HG02870 (cell line): ENCODE data around the gene ALKBH1.
"Not testable (repeated sequence)": the region's sequence is repeated elsewhere in the genome, so short reads cannot be mapped to it uniquely, and the experiment has no call there.

ENCODE experiments used
- ATAC-seq: cut with Tn5 transposase; IDR thresholded peaks from one replicate; pipeline ENCODE4 v1.9.1; 2021; ENCODE audit warnings: mild to moderate bottlenecking, moderate library complexity; ENCODE audit not compliant: unreplicated experiment

Gene ALKBH1

DNA sequence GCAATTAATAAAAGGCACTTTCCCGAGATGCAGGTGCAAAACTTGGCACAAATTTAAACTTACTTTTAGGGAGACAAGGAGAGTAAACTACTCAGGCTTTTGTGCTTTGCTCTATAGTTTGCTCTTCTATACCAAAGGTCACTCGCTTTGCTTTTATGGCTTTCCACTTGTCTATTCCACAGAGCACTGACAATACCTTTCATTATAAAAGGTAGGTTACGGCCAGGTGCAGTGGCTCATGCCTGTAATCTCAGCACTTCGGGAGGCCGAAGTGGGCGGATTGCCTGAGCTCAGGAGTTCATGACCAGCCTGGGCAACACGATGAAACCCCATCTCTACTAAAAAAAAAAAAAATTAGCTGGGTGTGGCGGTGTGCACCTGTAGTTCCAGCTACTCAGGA, 32.9 kb downstream of the ALKBH1 start:
- no peak for ATAC-seq

DNA sequence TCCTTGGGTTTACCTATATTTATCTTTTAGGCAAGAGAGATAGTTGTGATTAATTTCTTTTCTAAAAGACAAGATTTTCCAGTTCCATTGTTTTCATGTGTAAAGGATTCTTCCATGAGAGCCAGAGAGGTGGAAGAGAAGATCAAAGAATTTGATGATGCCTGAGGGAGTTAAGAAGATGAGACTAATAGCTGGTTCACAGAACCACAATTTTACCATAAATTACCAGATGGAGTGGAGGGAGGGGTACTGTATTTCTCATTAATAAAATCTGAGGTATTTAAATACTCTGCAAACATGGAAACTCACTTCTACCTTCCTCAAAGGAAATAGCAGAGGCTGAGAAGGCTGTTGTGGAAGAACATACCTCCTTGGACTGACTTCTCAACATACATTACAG, 34.6 kb downstream of the ALKBH1 start:
- ATAC-seq = no peak

DNA sequence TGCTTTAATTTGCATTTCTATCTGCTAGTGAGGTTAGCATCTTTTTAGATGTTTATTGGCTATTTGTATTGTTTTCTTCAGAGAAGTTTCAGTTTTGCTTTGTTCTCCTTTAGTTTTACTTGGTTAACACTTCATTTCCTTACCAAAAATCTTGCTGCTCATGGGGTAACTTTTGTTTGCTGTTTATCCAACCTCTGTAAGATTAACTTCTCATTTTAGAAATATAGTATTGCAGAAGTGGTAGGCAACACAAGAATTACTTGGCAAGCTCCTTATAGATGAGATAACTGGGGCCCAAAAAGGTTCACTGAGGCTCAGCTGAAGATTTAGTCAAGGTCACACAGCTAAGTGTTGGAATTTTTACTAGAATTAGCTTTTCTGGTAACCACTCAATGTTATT, 40.5 kb downstream of the ALKBH1 start:
- no peak for ATAC-seq

DNA sequence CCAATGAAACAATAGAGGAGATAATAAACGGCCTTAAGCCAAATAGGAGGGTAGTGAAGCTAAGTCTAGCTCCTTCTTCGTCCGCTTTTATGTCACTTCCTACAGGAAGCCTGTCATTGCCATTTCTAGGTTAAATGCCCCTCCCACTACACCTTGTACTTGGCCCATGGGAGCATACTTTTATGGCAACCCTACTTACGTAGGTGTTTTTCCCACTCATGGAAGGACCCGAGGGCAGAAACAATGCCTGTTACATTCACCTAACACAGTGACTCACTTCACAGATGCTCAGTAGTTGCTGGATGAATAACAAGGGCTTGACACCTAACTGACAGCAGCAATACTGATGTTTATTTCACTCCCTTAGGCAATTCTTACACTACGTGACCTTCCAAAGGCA, 44.5 kb downstream of the ALKBH1 start:
- ATAC-seq = no peak

DNA sequence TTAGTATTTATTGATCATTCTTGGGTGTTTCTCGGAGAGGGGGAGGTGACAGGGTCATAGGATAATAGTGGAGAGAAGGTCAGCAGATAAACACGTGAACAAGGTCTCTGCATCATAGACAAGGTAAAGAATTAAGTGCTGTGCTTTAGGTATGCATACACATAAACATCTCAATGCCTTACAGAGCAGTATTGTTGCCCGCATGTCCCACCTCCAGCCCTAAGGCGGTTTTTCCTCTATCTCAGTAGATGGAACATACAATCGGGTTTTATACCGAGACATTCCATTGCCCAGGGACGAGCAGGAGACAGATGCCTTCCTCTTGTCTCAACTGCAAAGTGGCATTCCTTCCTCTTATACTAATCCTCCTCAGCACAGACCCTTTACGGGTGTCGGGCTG, 46.3 kb downstream of the ALKBH1 start:
- not testable (repeated sequence) for ATAC-seq

DNA sequence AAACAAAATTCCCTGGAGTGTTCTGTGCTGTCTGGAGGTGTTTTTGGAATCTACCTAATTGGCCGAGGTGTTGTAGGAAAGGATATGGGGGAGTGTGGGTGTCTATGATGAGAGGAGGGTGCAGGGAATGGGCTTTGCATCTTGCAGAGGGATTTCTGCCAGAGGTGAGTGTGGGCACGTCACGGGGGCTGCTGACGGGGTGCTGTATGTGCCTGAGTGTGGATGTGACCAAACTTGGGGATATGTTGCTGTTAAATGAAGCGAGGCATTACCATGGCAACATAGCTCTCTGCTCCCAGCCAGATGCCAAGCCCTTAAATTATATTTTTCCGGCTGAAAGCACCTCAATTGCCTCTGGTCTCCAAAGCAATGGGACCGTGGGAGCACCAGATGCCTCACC, 47.1 kb downstream of the ALKBH1 start:
- no peak for ATAC-seq

DNA sequence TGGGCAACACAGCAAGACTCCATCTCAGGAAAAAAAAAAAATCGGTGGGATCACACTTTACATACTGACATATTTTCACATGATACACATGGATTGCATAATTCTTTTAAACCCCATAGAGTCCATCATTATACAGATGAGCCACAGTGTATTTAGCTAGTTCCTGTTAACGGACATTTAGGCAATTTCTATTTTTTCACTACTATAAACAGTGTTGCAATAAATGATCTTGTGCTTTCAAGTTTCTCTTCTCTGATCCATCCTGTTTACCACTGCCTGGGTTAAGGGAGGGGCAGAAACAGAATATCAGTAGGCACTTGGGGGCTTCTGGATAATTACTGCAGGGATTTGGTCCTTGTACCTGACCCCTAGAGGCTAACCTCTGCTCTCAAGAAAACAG, 48.0 kb downstream of the ALKBH1 start:
- no peak for ATAC-seq

DNA sequence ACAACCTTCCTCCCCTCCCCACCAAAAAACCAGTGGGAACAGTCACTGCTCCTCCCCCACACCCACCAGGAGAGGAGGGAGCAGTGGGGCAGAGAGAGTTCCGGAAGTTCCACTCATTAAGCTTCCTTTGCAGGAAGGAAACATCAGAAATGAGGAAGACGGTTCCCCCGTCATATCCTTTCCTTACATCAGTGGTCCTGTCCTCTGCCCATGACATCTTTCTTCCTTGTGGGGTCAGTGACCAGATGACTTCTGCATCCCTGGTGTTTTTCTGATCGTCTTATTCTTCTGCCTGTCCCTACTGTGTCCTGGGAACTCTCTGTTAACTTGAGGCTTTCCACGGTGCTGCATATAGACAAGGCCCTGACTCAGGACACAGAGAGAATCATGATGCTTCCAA, 50.5 kb downstream of the ALKBH1 start:
- no peak for ATAC-seq

DNA sequence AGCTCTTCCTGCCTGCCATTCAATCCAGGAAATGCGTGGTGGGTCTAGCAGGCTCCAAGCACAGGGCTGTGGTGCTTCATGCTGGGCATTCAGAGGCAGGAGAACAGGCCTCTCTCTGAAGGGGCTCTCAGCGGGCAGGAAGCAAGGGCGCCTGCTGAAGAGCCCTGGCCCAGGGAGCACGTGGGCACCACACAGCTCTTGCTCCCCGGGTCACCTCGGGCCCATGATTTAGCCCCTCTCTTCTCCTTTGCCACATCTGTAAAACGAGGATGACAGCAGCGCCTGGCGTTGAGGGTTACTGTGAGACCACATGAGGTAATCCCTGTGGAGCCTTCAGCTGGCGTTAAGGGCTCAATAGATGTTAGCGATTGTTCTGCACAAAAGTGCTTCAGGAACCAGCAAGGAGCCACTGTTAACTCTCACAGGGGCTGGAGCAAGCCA, 53.8 kb downstream of the ALKBH1 start:
- no peak for ATAC-seq

DNA sequence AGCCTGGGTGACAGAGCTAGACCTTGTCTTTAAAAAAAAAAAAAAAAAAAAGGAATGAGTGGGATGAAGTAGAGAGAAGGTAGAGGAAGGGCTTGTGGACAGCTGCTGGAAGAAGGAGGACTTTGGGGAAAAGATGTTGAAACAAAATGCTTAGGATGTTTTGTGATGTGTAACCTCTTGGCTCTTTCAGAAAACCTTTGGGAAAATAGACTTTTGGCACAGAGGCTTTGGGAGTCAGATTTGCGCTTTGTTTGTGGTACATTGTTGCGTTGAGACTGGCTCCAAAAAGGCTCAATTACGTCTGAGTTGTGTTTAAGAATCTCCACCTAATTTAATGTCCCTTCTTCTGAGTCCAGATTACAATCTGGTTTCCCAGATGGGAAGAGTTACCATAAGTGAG, 58.5 kb downstream of the ALKBH1 start:
- no peak for ATAC-seq

DNA sequence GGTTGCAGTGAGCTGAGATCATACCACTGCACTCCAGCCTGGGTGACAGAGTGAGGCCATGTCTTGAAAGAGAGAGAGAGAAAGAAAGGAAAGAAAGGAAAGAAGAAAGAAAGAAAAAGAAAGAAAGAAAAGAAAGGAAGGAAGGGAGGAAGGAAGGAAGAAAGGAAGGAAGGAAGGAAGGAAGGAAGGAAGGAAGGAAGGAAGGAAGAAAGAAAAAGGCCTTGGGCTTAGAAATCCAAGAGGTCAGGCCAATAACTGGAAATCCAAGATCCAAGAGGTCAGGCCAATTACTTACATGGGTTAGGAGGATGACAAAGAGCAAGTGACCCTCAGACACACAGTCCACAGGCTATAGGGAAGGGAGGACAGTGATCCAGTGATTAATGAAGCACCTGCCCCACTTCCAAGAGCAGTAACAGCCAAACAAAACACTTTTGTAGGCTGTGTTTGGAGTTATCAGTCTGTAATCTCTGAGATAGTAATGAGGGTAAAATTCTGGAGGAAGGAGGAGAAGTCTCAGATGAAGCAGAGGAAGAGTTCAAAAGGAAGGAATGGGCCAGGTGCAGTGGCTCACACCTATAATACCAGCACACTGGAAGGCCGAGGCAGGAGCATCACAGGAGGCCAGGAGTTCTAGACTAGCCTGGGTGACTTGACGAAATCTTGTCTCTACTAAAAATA, 59.2 kb downstream of the ALKBH1 start:
- no peak for ATAC-seq

DNA sequence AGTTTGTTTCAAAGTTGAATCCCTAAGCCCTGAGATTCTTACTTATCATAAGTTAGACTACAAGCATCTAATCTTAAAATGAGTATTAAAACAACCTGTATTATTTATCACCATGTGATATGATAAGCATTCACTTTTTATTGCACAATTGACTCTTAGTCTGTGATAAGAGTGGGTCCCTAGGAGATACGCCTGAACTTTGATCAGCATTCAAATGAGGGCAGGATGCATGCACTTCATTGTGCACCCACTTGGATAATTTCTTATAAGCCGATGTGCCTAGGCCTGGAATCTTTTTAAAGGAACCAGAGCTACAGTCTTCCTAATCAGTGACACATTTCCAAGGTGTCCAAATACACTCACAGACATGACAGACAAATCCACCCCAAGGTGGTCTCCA, 60.0 kb downstream of the ALKBH1 start:
- no peak for ATAC-seq

DNA sequence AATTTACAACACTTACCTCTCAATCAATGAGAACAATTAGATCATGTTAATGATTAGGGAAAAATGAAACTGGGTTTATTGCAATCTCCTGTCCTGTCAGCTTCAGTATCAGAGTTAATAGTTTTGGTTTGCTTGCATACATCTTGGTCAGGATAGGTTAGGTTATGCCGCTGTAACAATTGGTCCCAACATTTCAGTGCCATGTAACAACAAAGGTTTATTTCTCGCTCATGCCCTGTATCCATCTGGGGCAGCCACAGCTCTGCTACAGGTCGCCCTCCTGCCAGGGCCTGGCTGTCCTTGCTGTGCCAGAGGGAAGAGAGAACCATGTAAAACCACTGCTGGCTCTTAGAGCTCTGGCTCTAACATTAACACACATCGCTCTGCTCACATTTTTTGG, 60.9 kb downstream of the ALKBH1 start:
- ATAC-seq = no peak

DNA sequence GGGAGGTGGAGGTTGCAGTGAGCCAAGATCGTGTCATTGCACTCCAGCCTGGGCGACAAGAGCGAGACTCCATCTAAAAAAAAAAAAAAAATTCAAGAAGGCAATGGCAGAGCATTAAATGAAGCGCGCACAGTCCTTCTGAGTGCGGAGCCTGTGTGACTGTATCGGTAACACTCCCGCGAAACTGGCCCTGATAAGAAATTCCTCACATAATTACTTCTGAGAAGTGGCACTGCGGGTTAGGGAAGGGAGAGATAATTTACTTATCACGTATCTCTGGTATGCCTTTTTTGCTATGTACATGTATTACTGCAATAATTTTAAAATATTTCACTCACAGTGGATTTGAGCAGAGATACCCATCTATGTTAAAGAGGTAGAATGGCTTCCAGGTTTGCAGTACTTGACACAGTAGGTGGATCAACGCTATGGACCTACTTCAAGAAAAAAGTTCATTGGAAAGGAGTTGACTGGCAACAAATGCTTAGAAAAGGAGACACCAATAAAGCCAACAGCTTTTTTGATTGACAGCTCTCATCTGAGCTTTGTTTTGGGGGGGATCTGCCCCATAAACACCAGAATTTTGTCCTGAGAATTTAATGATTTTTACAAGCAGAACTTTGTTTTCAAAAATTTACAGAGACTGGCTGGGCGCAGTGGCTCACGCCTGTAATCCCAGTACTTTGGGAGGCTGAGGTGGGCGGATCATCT, 62.1 kb downstream of the ALKBH1 start:
- no peak for ATAC-seq

DNA sequence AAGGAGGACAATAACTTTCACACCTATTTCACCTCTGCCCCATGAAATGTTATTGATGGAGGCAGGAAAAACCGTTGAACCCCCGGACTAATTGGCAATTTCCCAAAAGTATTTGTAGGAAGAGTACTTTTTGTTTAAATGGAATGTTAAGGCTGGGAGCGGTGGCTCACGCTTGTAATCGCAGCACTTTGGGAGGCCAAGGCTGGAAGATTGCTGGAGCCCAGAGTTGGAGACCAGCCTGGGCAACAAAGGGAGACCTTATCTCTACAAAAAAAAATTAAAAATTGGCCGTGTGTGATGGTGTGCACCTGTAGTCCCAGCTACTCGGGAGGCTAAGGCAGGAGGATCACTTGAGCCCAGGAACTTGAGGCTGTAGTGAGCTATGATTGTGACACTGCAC, 65.4 kb downstream of the ALKBH1 start:
- no peak for ATAC-seq

DNA sequence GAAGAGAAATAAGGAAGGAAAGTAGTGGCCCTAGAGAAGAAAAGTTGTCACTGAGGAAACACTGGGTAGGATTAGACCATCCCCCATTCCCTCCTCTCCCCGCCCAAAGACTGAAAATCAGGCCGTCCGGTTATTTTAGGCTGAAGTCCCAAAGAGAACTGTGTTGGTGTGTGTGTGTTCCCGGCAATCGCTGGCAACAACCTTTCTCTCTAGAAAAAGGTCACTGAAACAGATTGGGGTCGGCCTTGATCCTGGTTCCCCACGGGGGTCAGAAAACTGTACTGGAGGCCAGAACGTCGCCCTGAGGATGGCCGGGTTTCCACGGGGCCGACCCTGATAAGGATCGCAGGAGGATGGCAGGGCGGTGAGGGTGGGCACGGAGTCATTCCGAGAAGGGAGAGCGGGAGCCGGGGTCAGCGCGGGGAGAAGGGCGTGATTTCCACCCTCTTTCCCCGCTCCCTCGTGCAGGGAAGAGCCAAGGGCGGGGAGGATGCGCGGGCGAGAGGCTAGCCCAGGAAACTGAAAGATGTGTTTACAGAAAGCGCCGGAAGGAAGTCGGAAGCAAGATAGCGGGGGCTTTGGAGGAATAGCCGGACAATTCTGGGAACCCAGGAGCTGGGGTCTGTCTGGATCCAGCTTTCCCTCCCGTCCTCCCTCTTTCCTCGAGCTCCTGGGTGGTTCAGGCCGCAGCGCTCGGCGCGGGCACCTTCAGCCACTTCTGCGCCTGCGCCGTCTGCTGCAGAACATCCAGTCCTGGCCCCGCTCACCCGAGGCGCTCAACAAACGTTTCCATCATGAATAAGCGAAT, 66.1 kb downstream of the ALKBH1 start:
- peak; percentile 67 for ATAC-seq

DNA sequence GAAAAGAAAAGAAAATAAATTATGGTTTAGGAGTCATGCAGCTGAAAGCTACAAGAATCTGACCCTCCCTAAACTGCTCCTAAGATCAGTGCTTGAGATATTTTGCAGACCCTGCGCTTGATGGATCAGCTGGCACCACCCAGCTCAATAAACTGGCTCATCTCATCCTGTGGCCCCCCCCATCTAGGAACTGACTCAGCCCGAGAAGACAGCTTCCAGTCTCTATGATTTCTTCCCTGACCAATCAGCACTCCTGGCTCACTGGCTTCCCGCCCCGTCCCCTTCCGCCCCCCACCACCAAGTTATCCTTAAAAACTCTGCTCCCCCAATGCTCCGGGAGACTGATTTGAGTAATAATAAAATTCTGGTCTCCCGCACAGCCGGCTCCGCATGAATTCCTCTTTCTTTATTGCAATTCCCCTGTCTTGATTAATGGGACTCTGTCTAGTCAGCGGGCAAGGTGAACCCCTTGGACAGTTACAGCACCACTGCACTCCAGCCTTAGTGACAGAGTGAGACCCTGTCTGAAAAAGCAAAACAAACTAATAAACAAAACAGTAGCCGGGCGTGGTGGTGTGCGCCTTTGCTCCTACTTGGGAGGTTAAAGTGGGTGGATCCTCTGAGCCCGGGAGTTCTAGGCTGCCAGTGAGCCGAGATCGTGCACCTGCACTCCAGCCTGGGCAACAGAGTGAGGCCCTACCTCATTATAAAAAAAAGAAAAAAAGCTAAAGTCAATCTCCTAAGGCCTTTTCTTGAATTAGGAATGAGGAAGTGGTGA, 66.9 kb downstream of the ALKBH1 start:
- peak; percentile 44 for ATAC-seq

DNA sequence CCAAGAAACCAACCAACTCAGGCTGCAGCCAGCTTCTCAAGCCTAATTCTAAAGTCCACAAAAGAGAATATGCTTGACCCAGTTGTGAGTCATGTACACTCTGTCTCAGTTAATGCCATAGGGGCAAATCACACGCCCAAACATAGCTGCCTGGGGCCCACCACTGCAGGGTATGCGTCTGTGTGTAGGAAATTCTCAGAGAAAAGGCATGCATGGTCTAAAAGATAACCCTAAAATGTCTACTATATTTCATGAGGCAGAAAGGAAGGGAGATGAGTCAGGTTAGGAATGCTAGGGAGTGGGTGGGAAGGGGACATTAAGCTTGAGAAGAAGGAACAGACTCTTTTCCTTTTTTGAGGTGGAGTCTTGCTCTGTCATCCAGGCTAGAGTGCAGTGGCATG, 69.1 kb downstream of the ALKBH1 start:
- no peak for ATAC-seq

DNA sequence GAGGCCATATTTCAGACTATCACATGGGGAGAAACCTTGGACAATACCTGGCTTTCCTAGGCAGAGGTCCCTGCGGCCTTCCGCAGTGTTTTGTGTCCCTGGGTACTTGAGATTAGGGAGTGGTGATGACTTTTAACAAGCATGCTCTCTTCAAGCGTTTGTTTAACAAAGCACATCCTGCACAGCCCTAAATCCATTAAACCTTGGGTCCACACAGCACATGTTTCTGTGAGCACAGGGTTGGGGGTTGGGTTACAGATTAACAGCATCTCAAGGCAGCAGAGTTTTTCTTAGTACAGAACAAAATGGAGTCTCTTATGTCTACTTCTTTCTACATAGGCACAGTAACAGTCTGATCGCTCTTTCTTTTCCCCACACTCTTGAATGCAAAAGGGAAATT, 72.0 kb downstream of the ALKBH1 start:
- ATAC-seq = not testable (repeated sequence)

DNA sequence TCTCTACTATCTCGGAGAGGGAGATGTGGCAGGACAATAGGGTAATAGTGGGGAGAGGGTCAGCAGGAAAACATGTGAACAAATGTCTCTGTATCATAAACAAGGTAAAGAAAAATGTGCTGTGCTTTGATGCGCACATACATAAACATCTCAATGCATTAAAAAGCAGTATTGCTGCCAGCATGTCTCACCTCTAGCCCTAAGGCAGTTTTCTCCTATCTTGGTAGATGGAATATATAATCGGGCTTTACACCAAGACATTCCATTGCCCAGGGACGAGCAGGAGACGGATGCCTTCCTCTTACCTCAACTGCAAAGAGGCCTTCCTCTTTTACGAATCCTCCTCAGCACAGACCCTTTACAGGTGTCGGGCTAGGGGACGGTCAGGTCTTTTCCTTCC, 72.4 kb downstream of the ALKBH1 start:
- ATAC-seq = not testable (repeated sequence)

DNA sequence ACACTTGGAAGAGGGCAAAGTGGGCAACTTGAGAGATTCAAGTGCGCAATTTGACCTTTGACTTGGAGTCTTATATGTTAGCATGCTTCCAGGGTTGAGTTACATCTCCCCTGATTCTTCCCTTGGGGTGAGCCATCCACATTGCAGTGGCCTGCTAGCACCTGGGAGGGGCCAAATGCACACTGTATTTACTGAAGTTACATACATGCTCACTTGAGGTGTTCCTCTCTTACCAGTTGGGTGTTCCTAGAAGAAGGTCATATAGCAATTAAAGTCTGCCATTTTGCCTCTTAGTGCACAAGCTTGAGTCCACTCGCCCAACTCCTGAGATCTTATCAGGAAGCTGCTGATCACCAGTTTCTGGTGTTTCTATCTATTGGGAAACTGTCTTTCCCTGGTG, 77.7 kb downstream of the ALKBH1 start:
- ATAC-seq = no peak
